HEK293 (cell line): Measurements from ENCODE around the gene IFI27L2.

Experiments
- CTCF ChIA-PET: fragments of 350-600 bp; formaldehyde crosslinking; extraction: SDS; loops from one replicate; lab custom pipeline; 2021; ENCODE audit warnings: antibody characterized with exemption; lab: Yijun Ruan, JAX
- POLR2A ChIA-PET: fragments of 300-600 bp; formaldehyde crosslinking; extraction: SDS; loops from one replicate; lab custom pipeline; 2020; ENCODE audit warnings: antibody characterized with exemption, inconsistent platforms; lab: Yijun Ruan, JAX
- H3K27ac ChIP-seq: fragments of 200-500 bp; sonication (Bioruptor generic); 2 replicates; pipeline ENCODE4 v1.5.1; 2014; ENCODE audit warnings: low read depth, low read length, control low read depth, inconsistent platforms; ENCODE audit errors: extremely low read depth
- H3K36me3 ChIP-seq, 2 experiments: fragments of 200-500 bp in 1 of 2; sonication (Bioruptor generic) in 1 of 2; 1 replicate in 1 of 2; 2 replicates in 1 of 2; pipeline ENCODE4 v1.5.1; 2014 to 2017; ENCODE audit warnings: inconsistent platforms in 2 of 2, low read length in 2 of 2; ENCODE audit not compliant: control insufficient read depth in 2 of 2, insufficient read depth in 1 of 2
- H3K4me1 ChIP-seq: fragments of 200-500 bp; sonication (Bioruptor generic); 2 replicates; pipeline ENCODE4 v1.5.1; 2014; ENCODE audit warnings: mild to moderate bottlenecking, low read length, inconsistent platforms; ENCODE audit not compliant: control insufficient read depth, insufficient read depth
- H3K4me3 ChIP-seq: 2 replicates; pipeline ENCODE4 v1.5.1; 2011; ENCODE audit warnings: low read depth, mild to moderate bottlenecking, control low read depth, low read length, moderate library complexity
- H3K9me3 ChIP-seq: fragments of 200-500 bp; sonication (Bioruptor generic); 2 replicates; pipeline ENCODE4 v1.5.1; 2014; ENCODE audit warnings: low read depth, low read length, inconsistent platforms; ENCODE audit not compliant: control insufficient read depth, insufficient read depth
- BCL6B ChIP-seq: fragments of 450-650 bp; formaldehyde crosslinking; IDR thresholded peaks from 2 replicates; pipeline ENCODE4 v1.5.1; 2017; ENCODE audit warnings: missing biosample characterization, missing genetic modification characterization
- GLIS1 ChIP-seq: fragments of 450-650 bp; formaldehyde crosslinking; IDR thresholded peaks from 2 replicates; pipeline ENCODE4 v1.5.1; 2016; ENCODE audit warnings: missing biosample characterization, missing genetic modification characterization
- GLIS2 ChIP-seq: fragments of 450-650 bp; formaldehyde crosslinking; IDR thresholded peaks from 2 replicates; pipeline ENCODE4 v1.5.1; 2016; ENCODE audit warnings: missing biosample characterization, missing genetic modification characterization
- HOXD13 ChIP-seq: sonication (generic); formaldehyde crosslinking; IDR thresholded peaks from 2 replicates; pipeline ENCODE4 v1.8.0; 2022; ENCODE audit warnings: missing genetic modification reagents, borderline replicate concordance
- KLF16 ChIP-seq: fragments of 450-650 bp; formaldehyde crosslinking; IDR thresholded peaks from 2 replicates; pipeline ENCODE4 v1.5.1; 2017; ENCODE audit warnings: missing biosample characterization, missing genetic modification characterization
- PBX3 ChIP-seq: sonication (generic); formaldehyde crosslinking; IDR thresholded peaks from 2 replicates; pipeline ENCODE4 v1.8.1; 2022; ENCODE audit warnings: mild to moderate bottlenecking, moderate library complexity, missing genetic modification reagents
- PRDM6 ChIP-seq: fragments of 450-650 bp; formaldehyde crosslinking; IDR thresholded peaks from 2 replicates; pipeline ENCODE4 v1.5.1; 2017; ENCODE audit warnings: missing biosample characterization, missing genetic modification characterization
- ZBTB10 ChIP-seq: fragments of 450-650 bp; formaldehyde crosslinking; IDR thresholded peaks from 2 replicates; pipeline ENCODE4 v1.5.1; 2016; ENCODE audit warnings: missing biosample characterization, missing genetic modification characterization
- ZBTB17 ChIP-seq: fragments of 450-650 bp; formaldehyde crosslinking; IDR thresholded peaks from 2 replicates; pipeline ENCODE4 v1.5.1; 2016; ENCODE audit warnings: missing biosample characterization, missing genetic modification characterization
- ZBTB44 ChIP-seq: fragments of 450-650 bp; IDR thresholded peaks from 2 replicates; pipeline ENCODE4 v1.5.1; 2018; ENCODE audit warnings: missing biosample characterization, mild to moderate bottlenecking, missing genetic modification characterization
- ZFP37 ChIP-seq: fragments of 450-650 bp; formaldehyde crosslinking; IDR thresholded peaks from 2 replicates; pipeline ENCODE4 v1.5.1; 2016; ENCODE audit warnings: missing biosample characterization, missing genetic modification characterization
- ZFP41 ChIP-seq: fragments of 450-650 bp; formaldehyde crosslinking; IDR thresholded peaks from 2 replicates; pipeline ENCODE4 v1.5.1; 2016; ENCODE audit warnings: missing biosample characterization, missing genetic modification characterization, borderline replicate concordance
- ZNF133 ChIP-seq: fragments of 450-650 bp; formaldehyde crosslinking; IDR thresholded peaks from 2 replicates; pipeline ENCODE4 v1.5.1; 2016; ENCODE audit warnings: missing biosample characterization, missing genetic modification characterization
- ZNF26 ChIP-seq: fragments of 450-650 bp; formaldehyde crosslinking; IDR thresholded peaks from 2 replicates; pipeline ENCODE4 v1.5.1; 2016; ENCODE audit warnings: missing biosample characterization, missing genetic modification characterization
- ZNF280D ChIP-seq: fragments of 450-650 bp; formaldehyde crosslinking; IDR thresholded peaks from 2 replicates; pipeline ENCODE4 v1.5.1; 2016; ENCODE audit warnings: missing biosample characterization, missing genetic modification characterization
- ZNF335 ChIP-seq: fragments of 450-650 bp; formaldehyde crosslinking; conservative IDR thresholded peaks from 2 replicates; pipeline ENCODE4 v1.5.1; 2016; ENCODE audit warnings: missing biosample characterization, missing genetic modification characterization
- ZNF37A ChIP-seq: fragments of 450-650 bp; IDR thresholded peaks from 2 replicates; pipeline ENCODE4 v1.5.1; 2018; ENCODE audit warnings: missing biosample characterization, missing genetic modification characterization
- ZNF426 ChIP-seq: fragments of 450-650 bp; formaldehyde crosslinking; IDR thresholded peaks from 2 replicates; pipeline ENCODE4 v1.5.1; 2017; ENCODE audit warnings: missing biosample characterization, missing genetic modification characterization, mild to moderate bottlenecking, inconsistent platforms, moderate library complexity
- ZNF501 ChIP-seq: fragments of 450-650 bp; formaldehyde crosslinking; IDR thresholded peaks from 2 replicates; pipeline ENCODE4 v1.5.1; 2016; ENCODE audit warnings: missing biosample characterization, missing genetic modification characterization
- ZNF555 ChIP-seq: fragments of 450-650 bp; formaldehyde crosslinking; conservative IDR thresholded peaks from 2 replicates; pipeline ENCODE4 v1.5.1; 2017; ENCODE audit warnings: missing biosample characterization, mild to moderate bottlenecking, missing genetic modification characterization, inconsistent platforms
- ZNF596 ChIP-seq: fragments of 450-650 bp; IDR thresholded peaks from 2 replicates; pipeline ENCODE4 v1.5.0; 2018; ENCODE audit warnings: missing biosample characterization, mild to moderate bottlenecking, missing genetic modification characterization, moderate library complexity
- ZNF629 ChIP-seq: fragments of 450-650 bp; formaldehyde crosslinking; IDR thresholded peaks from 2 replicates; pipeline ENCODE4 v1.5.1; 2017; ENCODE audit warnings: missing biosample characterization, missing genetic modification characterization

IFI27L2 gene

GRCh38 chr14:94080621-94081385 is 48.6 kb downstream of the IFI27L2 start, which contains the start of the genes DDX24 and IFI27L1:
Gene DDX24 (minus strand): TSS chr14:94081202. CDS start chr14:94079742, 1,460 bp downstream.
Gene IFI27L1 (plus strand): TSS chr14:94081310. CDS start chr14:94096938, 15,628 bp downstream.
- Histone ChIP-seq H3K4me3 (peak within 1 kb of the TSS; percentile 91), H3K36me3 (peaks cover 3 to 35% of the 10 kb centered on the region in 2 experiments; a peak in 2 of 3 replicates), H3K4me1 (peaks cover 4% of the 10 kb centered on the region; the same call in 1 of the 2 replicates), H3K9me3 (no peaks in the 10 kb centered on the region), H3K27ac (peak within 1 kb of the TSS; percentile 82; the same call in 1 of the 2 replicates)
- CTCF ChIA-PET, result interaction anchor here (0.7 to 1.8 kb wide), 5 partner anchors 9 to 172 kb away, joined by 3 to 7 read pairs (median 4); no protein-coding TSS in a partner anchor
- POLR2A ChIA-PET, result interaction anchor here (0.8 to 3.4 kb wide), 10 partner anchors 15 to 183 kb away, joined by 3 to 25 read pairs (median 4); partner anchors contain the start of genes IFI27L2 and PPP4R4
- TF ChIP-seq ZNF37A (tag by site-specific recombination) (no peak), BCL6B (tag by site-specific recombination) (no peak), ZNF335 (tag by site-specific recombination) (peak; percentile 92), ZNF501 (0 out of 2 replicates have a peak, but pooled peaks have one; percentile 78), GLIS1 (tag by site-specific recombination) (peak; percentile 57; the same call in 1 of the 2 replicates), ZNF426 (tag by site-specific recombination) (no peak), ZNF629 (peak; percentile 64; the same call in 1 of the 2 replicates), ZBTB44 (tag by site-specific recombination) (peak; percentile 99), PRDM6 (no peak), ZNF133 (tag by site-specific recombination) (no peak), ZNF555 (tag by site-specific recombination) (no peak), ZFP37 (tag by site-specific recombination) (0 out of 2 replicates have a peak, but pooled peaks have one; percentile 62), KLF16 (tag by site-specific recombination) (0 out of 2 replicates have a peak, but pooled peaks have one; percentile 39), ZNF280D (tag by site-specific recombination) (no peak), GLIS2 (peak; percentile 73), ZNF596 (tag by site-specific recombination) (no peak), ZFP41 (tag by site-specific recombination) (no peak), HOXD13 (CRISPR knock-in tag) (no peak), ZBTB17 (peak; percentile 39; the same call in 1 of the 2 replicates), PBX3 (0 out of 2 replicates have a peak, but pooled peaks have one; percentile 2), ZBTB10 (tag by site-specific recombination) (peak; percentile 54), ZNF26 (no peak)
